Uterus (tissue), 4 donors: ENCODE results near the gene CHPT1. TPM values are rescaled to one million over a fixed set of nuclear protein-coding genes. Genes with fewer than 3 reads are reported as not detected.
"Not testable (repeated sequence)": the region's sequence is repeated elsewhere in the genome, so short reads cannot be mapped to it uniquely, and the experiment has no call there.

Source experiments
- DNase-seq, 2 donors: peaks; one replicate each; pipeline ENCODE4 v3.0.0-alpha.2; 2019 to 2020
- H3K27ac ChIP-seq, 2 donors: fragments of 200-600 bp; sonication (generic); 1 replicate in 1 of 2; 2 replicates in 1 of 2; pipeline ENCODE4 v1.5.1; 2016 to 2018
- H3K27me3 ChIP-seq, 2 donors: fragments of 200-600 bp; sonication (generic); one replicate each; pipeline ENCODE4 v1.5.1; 2018 to 2019; ENCODE audit warnings: control low read depth in 1 of 2
- H3K36me3 ChIP-seq, 2 donors: fragments of 200-600 bp; sonication (generic); one replicate each; pipeline ENCODE4 v1.5.1; 2019; ENCODE audit warnings: control low read depth in 1 of 2
- H3K4me1 ChIP-seq, 2 donors: fragments of 200-600 bp; sonication (generic); one replicate each; pipeline ENCODE4 v1.5.1; 2018 to 2019; ENCODE audit warnings: control low read depth in 1 of 2
- H3K4me3 ChIP-seq, 2 donors: fragments of 200-600 bp; sonication (generic); 1 replicate in 1 of 2; 2 replicates in 1 of 2; pipeline ENCODE4 v1.5.1; 2018 to 2019; ENCODE audit warnings: mild to moderate bottlenecking in 1 of 2
- H3K9me3 ChIP-seq, 2 donors: fragments of 200-600 bp; sonication (generic); one replicate each; pipeline ENCODE4 v1.5.1; 2019; ENCODE audit warnings: control low read depth in 1 of 2
- CTCF ChIP-seq, 4 experiments: fragments of 200-600 bp in 2 of 4; fragments of 450-650 bp in 2 of 4; sonication (generic) in 2 of 4; IDR thresholded peaks; one replicate each; pipeline ENCODE4 v1.5.1; 2016 to 2019; ENCODE audit warnings: antibody characterized with exemption in 4 of 4, mild to moderate bottlenecking in 2 of 4, moderate library complexity in 1 of 4
- POLR2A ChIP-seq, 2 donors: fragments of 450-650 bp; IDR thresholded peaks; one replicate each; pipeline ENCODE4 v1.6.1; 2016; ENCODE audit warnings: antibody characterized with exemption in 2 of 2, mild to moderate bottlenecking in 1 of 2, moderate library complexity in 1 of 2
- intact Hi-C: fragments of 100-400 bp; cut with DNase I; formaldehyde crosslinking; loops from one replicate; pipeline ENCODE4 v1.15.1; 2023; ENCODE audit warnings: low total_unique reads
- total RNA-seq, 4 donors: library from RNA; depleted of rRNA in 3 of 4; stranded (reverse); fragments of >200 nt in 3 of 4; gene quantifications; one replicate each; pipeline versions ENCODE4 v1.1.0 to v1.2.4, GENCODE V29; 2014 to 2023
- donor health status: DM: yes; HTN: yes; CAD: no.

Gene CHPT1
- total RNA-seq, 4 donors from 2014 or later = 22.5 to 105 (median 51.1) TPM

GRCh38 chr12:101675555-101675954 lies 21.9 kb upstream of the CHPT1 start:
- DNase-seq = no peak
- H3K36me3 ChIP-seq = no peaks in the 10 kb centered on the region
- intact Hi-C loops = no loop called here
- TF ChIP-seq CTCF (IDR thresholded peaks at IDR 0.05) (no peak), POLR2A (IDR thresholded peaks at IDR 0.05) (no peak)
- no peaks in the 10 kb centered on the region for H3K27me3 ChIP-seq
- H3K27ac ChIP-seq = no peak overlapping the region
- no peaks in the 10 kb centered on the region for H3K9me3 ChIP-seq
- no peak overlapping the region for H3K4me3 ChIP-seq
- no peaks in the 10 kb centered on the region for H3K4me1 ChIP-seq

GRCh38 chr12:101676497-101676896 lies 20.9 kb upstream of the CHPT1 start:
- H3K27ac ChIP-seq, H3K9me3 ChIP-seq, H3K4me1 ChIP-seq, DNase-seq, intact Hi-C loops, H3K4me3 ChIP-seq, H3K27me3 ChIP-seq, H3K36me3 ChIP-seq: not testable (repeated sequence)

GRCh38 chr12:101678081-101678480 lies 19.4 kb upstream of the CHPT1 start:
- Histone ChIP-seq H3K4me3 (no peak overlapping the region), H3K27ac (no peak overlapping the region), H3K4me1 (no peaks in the 10 kb centered on the region), H3K36me3 (no peaks in the 10 kb centered on the region), H3K9me3 (no peaks in the 10 kb centered on the region), H3K27me3 (no peaks in the 10 kb centered on the region)
- intact Hi-C loops = no loop called here
- no peak for TF ChIP-seq CTCF (IDR thresholded peaks at IDR 0.05)
- TF ChIP-seq POLR2A (IDR thresholded peaks at IDR 0.05) = no peak
- no peak for DNase-seq

GRCh38 chr12:101680240-101680639 lies 17.2 kb upstream of the CHPT1 start:
- Histone ChIP-seq H3K9me3 (no peaks in the 10 kb centered on the region), H3K27ac (no peak overlapping the region), H3K4me3 (no peak overlapping the region), H3K4me1 (no peaks in the 10 kb centered on the region), H3K27me3 (no peaks in the 10 kb centered on the region), H3K36me3 (no peaks in the 10 kb centered on the region)
- no peak for DNase-seq
- TF ChIP-seq POLR2A (IDR thresholded peaks at IDR 0.05) (no peak), CTCF (IDR thresholded peaks at IDR 0.05) (no peak)
- intact Hi-C loops = no loop called here

- H3K9me3 ChIP-seq = no peaks in the 10 kb centered on the region
- no peak overlapping the region for H3K4me3 ChIP-seq
- no peaks in the 10 kb centered on the region for H3K4me1 ChIP-seq
- H3K36me3 ChIP-seq = no peaks in the 10 kb centered on the region
- intact Hi-C loops = no loop called here
- no peaks in the 10 kb centered on the region for H3K27me3 ChIP-seq
- H3K27ac ChIP-seq = no peak overlapping the region
- DNase-seq = no peak
- TF ChIP-seq POLR2A (IDR thresholded peaks at IDR 0.05) (no peak), CTCF (IDR thresholded peaks at IDR 0.05) (no peak)
Observed at GRCh38 chr12:101680647-101681046, 16.8 kb upstream of the CHPT1 start.

GRCh38 chr12:101681627-101682026 lies 15.8 kb upstream of the CHPT1 start:
- H3K36me3 ChIP-seq, H3K27me3 ChIP-seq, H3K4me1 ChIP-seq, H3K4me3 ChIP-seq, H3K9me3 ChIP-seq, intact Hi-C loops, H3K27ac ChIP-seq, DNase-seq: not testable (repeated sequence)
